ENCODE results near the gene NOMO2.
"Not testable (repeated sequence)": the region's sequence is repeated elsewhere in the genome, so short reads cannot be mapped to it uniquely, and the experiment has no call there.

DNA sequence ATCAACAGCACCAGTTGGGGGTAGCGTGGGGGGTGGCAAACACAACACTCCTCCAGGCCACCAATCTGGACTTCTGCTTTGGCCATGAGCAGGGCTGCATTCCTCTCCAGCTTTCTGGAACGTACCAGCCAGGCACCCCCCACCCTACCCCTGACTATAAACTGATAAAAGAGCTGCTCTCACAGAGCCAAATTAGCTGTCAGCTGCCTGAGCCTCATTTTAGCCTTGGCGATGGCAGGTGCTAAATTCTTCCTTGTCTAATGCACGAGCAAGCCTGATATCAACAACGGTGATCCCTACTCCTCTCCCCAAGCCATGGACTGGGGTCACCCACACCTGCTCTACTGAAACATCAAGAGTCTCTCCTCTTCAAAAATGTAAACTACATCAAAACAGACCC is 8.2 kb downstream of the NOMO2 start:
- TF ChIP-seq, protein P1, sequence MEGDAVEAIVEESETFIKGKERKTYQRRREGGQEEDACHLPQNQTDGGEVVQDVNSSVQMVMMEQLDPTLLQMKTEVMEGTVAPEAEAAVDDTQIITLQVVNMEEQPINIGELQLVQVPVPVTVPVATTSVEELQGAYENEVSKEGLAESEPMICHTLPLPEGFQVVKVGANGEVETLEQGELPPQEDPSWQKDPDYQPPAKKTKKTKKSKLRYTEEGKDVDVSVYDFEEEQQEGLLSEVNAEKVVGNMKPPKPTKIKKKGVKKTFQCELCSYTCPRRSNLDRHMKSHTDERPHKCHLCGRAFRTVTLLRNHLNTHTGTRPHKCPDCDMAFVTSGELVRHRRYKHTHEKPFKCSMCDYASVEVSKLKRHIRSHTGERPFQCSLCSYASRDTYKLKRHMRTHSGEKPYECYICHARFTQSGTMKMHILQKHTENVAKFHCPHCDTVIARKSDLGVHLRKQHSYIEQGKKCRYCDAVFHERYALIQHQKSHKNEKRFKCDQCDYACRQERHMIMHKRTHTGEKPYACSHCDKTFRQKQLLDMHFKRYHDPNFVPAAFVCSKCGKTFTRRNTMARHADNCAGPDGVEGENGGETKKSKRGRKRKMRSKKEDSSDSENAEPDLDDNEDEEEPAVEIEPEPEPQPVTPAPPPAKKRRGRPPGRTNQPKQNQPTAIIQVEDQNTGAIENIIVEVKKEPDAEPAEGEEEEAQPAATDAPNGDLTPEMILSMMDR (IDR thresholded peaks at IDR 0.05 in 4 of 5, conservative IDR thresholded peaks at IDR 0.05 in 1 of 5) = not testable (repeated sequence)
- TF ChIP-seq POLR2A (IDR thresholded peaks at IDR 0.05) = not testable (repeated sequence)
